ENCODE results near the gene NFKBIE. TPM values are rescaled to one million over a fixed set of nuclear protein-coding genes. Genes with fewer than 3 reads are reported as not detected.

NFKBIE gene
- total RNA-seq, 2 donors from 2014 or later: 24.1 to 26.1 TPM

DNA sequence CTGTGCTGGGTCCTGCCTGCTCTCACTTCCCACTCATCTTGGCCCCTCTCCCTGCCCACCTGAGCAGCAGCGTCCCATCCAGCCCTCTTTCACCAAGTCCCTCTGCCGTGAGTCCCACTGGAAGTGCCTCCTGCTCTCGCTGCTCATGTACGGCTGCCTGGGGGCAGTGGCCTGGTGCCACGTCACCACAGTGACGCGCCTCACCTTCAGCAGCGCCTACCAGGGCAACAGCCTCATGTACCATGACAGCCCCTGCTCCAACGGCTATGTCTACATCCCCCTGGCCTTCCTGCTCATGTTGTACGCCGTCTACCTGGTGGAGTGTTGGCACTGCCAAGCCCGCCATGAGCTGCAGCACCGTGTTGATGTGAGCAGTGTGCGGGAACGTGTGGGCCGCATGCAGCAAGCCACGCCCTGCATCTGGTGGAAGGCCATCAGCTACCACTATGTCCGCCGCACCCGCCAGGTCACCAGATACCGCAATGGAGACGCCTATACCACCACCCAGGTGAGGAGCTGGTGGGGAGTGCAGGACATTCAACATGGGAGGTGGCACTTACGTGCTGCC, 7.7 kb upstream of the NFKBIE start:
- no peaks in the 10 kb centered on the region for H3K9me3 Mint-ChIP-seq
- no peaks in the 10 kb centered on the region for H3K36me3 Mint-ChIP-seq
- ATAC-seq: no peak
- peaks cover 9 to 18% of the 10 kb centered on the region in 2 donors for H3K4me1 Mint-ChIP-seq (ENCODE audit: low read depth in 2 of 2)
- H3K27ac Mint-ChIP-seq: no peak overlapping the region
- peaks cover 51 to 59% of the 10 kb centered on the region in 2 donors for H3K27me3 Mint-ChIP-seq
- no peak for DNase-seq (ENCODE audit: low spot score)
- H3K4me3 Mint-ChIP-seq: no peak overlapping the region

DNA sequence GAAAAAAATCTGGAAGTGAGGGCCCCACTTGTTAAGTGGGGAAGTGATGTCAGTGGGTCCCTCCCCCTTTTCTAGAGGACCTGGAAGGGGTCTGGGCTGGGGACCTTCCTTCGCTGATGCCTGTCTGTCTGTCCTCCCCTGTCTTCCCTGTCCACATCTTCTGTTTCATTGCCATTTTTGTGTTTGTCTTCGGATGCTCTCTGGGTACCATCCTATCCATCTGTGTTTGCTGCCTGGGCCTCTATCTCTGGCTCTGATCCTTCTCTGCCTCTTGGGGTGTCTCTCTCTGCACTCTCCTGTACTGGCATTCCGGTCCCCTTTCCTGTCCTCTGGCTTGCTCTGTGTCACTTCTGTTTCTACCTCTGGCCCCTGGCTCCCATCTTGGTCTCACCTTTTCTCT, 7.2 kb upstream of the NFKBIE start:
- no peaks in the 10 kb centered on the region for H3K36me3 Mint-ChIP-seq
- H3K27ac Mint-ChIP-seq: no peak overlapping the region
- DNase-seq (ENCODE audit: low spot score) (no peak), ATAC-seq (no peak)
- H3K4me3 Mint-ChIP-seq: no peak overlapping the region
- no peaks in the 10 kb centered on the region for H3K9me3 Mint-ChIP-seq
- H3K27me3 Mint-ChIP-seq: peaks cover 47 to 53% of the 10 kb centered on the region in 2 donors
- H3K4me1 Mint-ChIP-seq (ENCODE audit: low read depth in 2 of 2): peaks cover 9 to 18% of the 10 kb centered on the region in 2 donors

DNA sequence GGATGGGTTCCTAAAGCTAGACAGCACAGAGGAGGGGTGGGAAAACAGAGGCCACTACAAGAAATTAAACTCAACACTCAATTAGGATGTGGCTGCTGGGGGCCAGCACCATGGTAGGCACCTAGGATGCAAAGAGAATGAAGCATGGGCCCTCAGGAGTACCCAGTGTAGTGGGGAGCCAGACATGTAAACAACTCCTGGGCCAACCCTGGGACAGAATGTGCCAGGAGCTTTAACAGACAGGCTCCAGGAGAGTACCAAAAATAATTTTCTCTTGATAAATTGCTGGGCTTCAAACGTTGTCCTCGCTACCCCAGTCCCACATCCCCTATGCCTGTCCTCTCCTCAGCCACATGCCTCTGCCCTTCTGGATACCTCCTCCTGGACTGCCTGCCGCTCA, 6.6 kb upstream of the NFKBIE start:
- Mint-ChIP-seq H3K9me3 (no peaks in the 10 kb centered on the region), H3K4me1 (ENCODE audit: low read depth in 2 of 2) (peaks cover 9 to 18% of the 10 kb centered on the region in 2 donors), H3K27ac (no peak overlapping the region), H3K27me3 (peaks cover 42 to 47% of the 10 kb centered on the region in 2 donors), H3K4me3 (peak overlapping the region; percentile 30), H3K36me3 (no peaks in the 10 kb centered on the region)
- ATAC-seq (no peak), DNase-seq (ENCODE audit: low spot score) (no peak)

DNA sequence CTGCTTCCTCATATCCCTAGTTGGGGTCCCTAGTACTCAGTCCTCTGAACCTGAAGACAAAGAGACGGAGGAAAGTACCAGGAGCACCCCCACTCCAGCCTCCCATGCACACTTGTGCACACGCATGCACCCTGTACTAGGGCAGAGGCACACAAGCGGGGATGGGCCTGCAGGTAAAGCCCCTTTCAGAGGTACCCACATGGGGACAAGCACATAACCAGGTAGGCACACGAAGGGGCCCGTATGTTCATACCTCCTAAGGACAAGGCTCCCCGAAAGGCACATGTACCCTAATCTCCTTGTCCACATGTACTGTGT, 6.0 kb upstream of the NFKBIE start:
- peaks cover 38 to 45% of the 10 kb centered on the region in 2 donors for H3K27me3 Mint-ChIP-seq
- peaks cover 10 to 23% of the 10 kb centered on the region in 2 donors for H3K4me1 Mint-ChIP-seq (ENCODE audit: low read depth in 2 of 2)
- no peaks in the 10 kb centered on the region for H3K9me3 Mint-ChIP-seq

DNA sequence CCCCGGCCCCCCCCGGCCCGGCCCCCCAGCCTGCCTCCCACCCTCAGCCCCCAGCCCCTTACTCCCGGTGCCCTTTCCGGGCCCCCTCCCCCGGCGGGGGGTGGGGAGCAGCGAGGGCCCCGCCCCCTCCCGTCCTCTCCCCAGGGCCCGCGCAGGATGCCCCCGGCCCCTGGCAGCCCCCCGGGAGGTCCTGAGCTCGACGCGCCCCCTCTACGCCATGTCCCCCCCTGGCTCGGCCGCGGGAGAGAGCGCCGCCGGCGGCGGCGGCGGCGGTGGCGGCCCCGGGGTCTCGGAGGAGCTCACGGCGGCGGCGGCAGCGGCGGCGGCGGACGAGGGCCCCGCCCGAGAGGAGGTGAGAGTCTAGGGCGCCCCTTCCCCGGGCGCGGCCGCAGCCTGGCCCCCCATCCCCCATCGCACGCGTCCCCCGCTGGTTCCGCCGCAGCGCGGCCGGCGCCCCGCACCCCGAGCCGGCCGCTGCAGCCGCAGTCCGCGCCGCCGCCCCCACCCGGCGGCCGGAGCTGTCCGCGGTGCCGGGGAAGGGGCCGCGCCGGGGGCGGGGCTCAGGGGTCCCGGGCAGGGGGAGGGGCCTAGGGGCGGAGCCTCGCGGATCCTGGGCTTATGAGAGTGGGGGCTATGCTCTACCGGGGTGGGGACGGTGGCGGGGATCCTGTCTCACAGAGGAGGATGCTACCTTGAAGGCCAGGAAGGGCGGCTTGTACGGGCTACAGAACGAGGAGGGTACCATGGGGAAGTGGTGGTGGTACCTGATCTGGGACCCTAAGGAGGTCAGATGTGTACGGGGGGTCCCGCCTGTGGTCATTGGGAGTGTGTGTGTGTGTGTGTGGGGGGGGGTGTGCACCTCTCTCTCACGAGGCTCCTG, 5.4 kb upstream of the NFKBIE start:
- ATAC-seq (peak in 1 of 2 donors; percentile 24), DNase-seq (ENCODE audit: low spot score) (no peak)
- peaks cover 16 to 27% of the 10 kb centered on the region in 2 donors for H3K4me1 Mint-ChIP-seq (ENCODE audit: low read depth in 2 of 2)
- H3K27ac Mint-ChIP-seq: no peak overlapping the region
- no peaks in the 10 kb centered on the region for H3K36me3 Mint-ChIP-seq
- peak overlapping the region; percentile 30 for H3K4me3 Mint-ChIP-seq
- H3K27me3 Mint-ChIP-seq: peaks cover 38 to 45% of the 10 kb centered on the region in 2 donors
- no peaks in the 10 kb centered on the region for H3K9me3 Mint-ChIP-seq

More for the DNA sequence above, 6.0 kb upstream of the NFKBIE start:
- no peak overlapping the region for H3K27ac Mint-ChIP-seq
- H3K4me3 Mint-ChIP-seq: peak overlapping the region; percentile 30
- ATAC-seq (no peak), DNase-seq (ENCODE audit: low spot score) (no peak)
- H3K36me3 Mint-ChIP-seq: no peaks in the 10 kb centered on the region

DNA sequence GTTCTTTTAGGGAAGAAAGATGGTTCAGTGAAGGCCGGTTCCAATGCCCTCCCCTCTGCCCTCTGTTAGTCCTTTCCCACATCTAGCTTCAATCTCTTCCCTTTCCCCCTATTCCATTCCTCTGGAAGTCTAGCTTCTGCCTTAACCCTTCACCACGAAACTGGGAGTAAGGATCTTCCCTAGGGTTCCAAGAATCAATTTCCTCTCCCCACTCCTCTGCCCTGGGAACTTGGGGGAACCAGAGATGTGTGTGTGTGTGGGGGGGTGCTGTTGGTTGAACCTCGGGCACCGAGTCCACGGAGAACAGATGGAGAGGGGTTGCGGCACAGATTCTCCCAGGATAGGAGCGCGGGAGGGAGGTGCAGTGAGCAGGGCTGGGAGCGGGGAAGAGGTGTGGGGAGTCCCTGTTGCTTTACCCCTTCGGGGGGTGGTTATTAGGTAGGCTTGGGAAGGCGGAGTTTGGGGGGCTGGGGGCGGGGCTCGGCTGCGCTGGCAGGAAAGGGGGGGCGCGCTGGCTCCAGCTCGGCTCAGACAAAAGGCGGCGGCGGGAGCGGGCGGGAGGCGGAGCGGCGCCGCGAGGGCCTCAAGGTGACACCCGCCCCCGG, 4.7 kb upstream of the NFKBIE start, which contains the start of gene TMEM151B:
Gene TMEM151B, plus strand, starts transcription at position 530 of the 605 bp plus-strand sequence. CDS start 293 bp downstream, outside the sequence.
- H3K27me3 Mint-ChIP-seq: peaks cover 38 to 45% of the 10 kb centered on the region in 2 donors
- peak within 1 kb of the TSS; percentile 30 for H3K4me3 Mint-ChIP-seq
- DNase-seq (ENCODE audit: low spot score) (no peak), ATAC-seq (no peak)
- H3K36me3 Mint-ChIP-seq: no peaks in the 10 kb centered on the region
- H3K9me3 Mint-ChIP-seq: no peaks in the 10 kb centered on the region
- no peak within 1 kb of the TSS for H3K27ac Mint-ChIP-seq
- H3K4me1 Mint-ChIP-seq (ENCODE audit: low read depth in 2 of 2): peaks cover 16 to 30% of the 10 kb centered on the region in 2 donors

DNA sequence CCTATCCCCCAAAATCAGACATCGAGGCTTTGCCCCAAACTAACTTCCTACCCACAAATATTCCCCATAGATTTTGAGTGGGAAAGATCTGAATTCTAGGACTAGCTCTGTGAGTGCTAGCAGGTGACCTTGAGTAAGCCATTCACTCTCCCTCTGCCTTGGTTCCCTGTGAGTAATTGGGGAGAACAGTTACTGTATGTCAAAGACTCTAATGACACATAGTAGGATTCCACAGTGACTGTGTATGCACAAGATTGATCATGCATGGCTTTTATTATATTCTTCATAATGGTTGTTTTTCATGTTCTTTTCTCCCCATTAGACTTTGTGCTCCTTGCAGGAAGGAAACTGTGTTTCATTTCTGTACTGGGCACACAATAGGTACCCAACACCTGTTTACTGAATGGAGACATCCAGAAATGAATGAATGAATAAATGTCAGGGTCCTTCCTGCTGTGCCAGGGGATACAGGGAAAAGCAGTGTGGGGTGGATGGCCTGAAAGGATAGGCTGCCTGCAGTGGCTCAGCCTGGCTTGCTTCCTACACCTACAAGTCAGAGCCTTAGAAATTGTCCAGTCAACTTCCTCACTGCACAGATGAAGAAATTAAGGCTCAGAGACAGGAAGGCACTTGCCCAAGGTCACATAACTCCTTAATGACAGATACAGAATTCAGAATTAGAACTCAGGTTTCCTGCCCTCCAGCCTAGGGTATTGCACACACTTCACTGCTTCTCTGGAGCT, 4.0 kb upstream of the NFKBIE start:
- Mint-ChIP-seq H3K4me1 (ENCODE audit: low read depth in 2 of 2) (peaks cover 20 to 32% of the 10 kb centered on the region in 2 donors), H3K27me3 (peaks cover 36 to 40% of the 10 kb centered on the region in 2 donors), H3K9me3 (no peaks in the 10 kb centered on the region), H3K36me3 (no peaks in the 10 kb centered on the region), H3K27ac (no peak overlapping the region), H3K4me3 (peak overlapping the region; percentile 29)
- ATAC-seq (no peak), DNase-seq (ENCODE audit: low spot score) (no peak)

DNA sequence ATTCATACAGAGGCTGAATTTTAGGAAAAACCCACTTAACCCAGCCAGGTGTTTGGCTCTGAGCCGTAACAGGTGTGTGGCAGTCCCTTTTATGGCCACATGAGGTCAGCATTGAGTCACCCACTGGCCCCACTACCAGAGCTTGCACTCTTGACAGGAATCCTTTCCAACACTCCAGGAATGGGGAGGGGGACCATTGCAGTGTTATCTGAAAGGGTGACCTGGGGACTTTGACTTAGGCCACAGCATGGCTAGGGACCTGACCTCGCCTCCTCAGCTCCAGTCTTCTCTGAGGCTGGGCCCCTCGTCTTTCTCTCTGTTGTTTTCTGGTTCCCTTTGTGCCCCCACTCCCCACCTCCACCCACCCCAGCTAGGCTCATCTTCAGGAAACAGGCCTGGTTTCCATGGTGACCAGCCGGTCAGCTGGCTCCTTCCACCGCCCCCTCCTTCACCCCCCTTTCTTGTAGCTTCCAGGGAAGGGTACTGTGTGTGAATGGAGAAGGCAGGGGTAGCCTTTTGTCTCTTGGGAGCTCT, 2.8 kb upstream of the NFKBIE start:
- H3K36me3 Mint-ChIP-seq: no peaks in the 10 kb centered on the region

DNA sequence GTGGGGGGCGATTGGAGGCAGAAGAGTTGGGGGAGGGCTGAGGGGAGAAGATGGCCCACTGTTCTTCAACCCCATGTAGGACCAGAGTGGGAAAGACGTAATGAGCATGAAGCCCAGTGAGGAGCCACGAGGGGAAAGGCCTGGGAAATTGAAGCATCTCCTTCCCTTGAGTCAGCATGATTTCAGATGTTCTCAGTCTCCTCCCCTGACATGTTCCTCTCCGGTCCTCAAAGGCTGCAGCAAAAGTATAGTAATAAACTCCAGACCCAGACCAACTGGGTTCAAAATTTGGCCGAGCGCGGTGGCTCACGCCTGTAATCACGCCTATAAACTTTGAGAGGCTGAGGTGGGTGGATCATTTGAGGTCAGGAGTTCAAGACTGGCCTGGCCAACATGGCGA, 1.9 kb upstream of the NFKBIE start:
- H3K9me3 Mint-ChIP-seq: no peaks in the 10 kb centered on the region
- H3K36me3 Mint-ChIP-seq: no peaks in the 10 kb centered on the region
- no peak for ATAC-seq
- H3K4me3 Mint-ChIP-seq: no peak overlapping the region
- no peak overlapping the region for H3K27ac Mint-ChIP-seq
- H3K27me3 Mint-ChIP-seq: peaks cover 20 to 25% of the 10 kb centered on the region in 2 donors
- peaks cover 41 to 49% of the 10 kb centered on the region in 2 donors for H3K4me1 Mint-ChIP-seq (ENCODE audit: low read depth in 2 of 2)
- no peak for DNase-seq (ENCODE audit: low spot score)

More for the DNA sequence above, 2.8 kb upstream of the NFKBIE start:
- no peak for DNase-seq (ENCODE audit: low spot score)
- peaks cover 32 to 43% of the 10 kb centered on the region in 2 donors for H3K4me1 Mint-ChIP-seq (ENCODE audit: low read depth in 2 of 2)
- peaks cover 28 to 35% of the 10 kb centered on the region in 2 donors for H3K27me3 Mint-ChIP-seq
- H3K4me3 Mint-ChIP-seq: no peak overlapping the region
- ATAC-seq: no peak
- H3K27ac Mint-ChIP-seq: peak overlapping the region in 1 of 2 donors; percentile 37
- no peaks in the 10 kb centered on the region for H3K9me3 Mint-ChIP-seq

DNA sequence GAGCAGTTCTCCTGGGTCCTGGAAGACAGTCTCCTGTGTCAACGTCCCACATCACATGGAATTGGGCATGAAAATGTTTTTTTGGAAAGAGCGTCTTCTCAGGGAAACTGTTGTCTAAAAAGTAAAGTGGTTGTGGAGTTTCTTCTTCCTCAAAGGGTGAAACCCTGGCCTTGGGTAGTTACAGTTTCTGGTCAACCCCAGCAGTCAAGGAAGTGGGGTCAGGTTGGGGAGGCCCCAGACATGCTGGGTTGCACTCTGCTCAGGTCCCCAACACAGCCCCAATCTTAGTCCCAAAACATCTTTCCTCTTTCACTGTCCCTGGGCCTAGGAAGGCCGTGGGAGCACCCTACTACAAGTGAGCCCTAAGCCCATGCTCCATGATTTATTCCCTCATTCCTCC, 996 bp upstream of the NFKBIE start:
- H3K4me3 Mint-ChIP-seq: peak overlapping the region; percentile 97
- no peak for ATAC-seq
- H3K9me3 Mint-ChIP-seq: no peaks in the 10 kb centered on the region
- H3K27me3 Mint-ChIP-seq: peaks cover 16 to 18% of the 10 kb centered on the region in 2 donors
- H3K36me3 Mint-ChIP-seq: peaks cover under 1% of the 10 kb centered on the region
- DNase-seq (ENCODE audit: low spot score): no peak
- H3K4me1 Mint-ChIP-seq (ENCODE audit: low read depth in 2 of 2): peaks cover 44 to 49% of the 10 kb centered on the region in 2 donors
- peak overlapping the region; percentile 89 to 95 for H3K27ac Mint-ChIP-seq

DNA sequence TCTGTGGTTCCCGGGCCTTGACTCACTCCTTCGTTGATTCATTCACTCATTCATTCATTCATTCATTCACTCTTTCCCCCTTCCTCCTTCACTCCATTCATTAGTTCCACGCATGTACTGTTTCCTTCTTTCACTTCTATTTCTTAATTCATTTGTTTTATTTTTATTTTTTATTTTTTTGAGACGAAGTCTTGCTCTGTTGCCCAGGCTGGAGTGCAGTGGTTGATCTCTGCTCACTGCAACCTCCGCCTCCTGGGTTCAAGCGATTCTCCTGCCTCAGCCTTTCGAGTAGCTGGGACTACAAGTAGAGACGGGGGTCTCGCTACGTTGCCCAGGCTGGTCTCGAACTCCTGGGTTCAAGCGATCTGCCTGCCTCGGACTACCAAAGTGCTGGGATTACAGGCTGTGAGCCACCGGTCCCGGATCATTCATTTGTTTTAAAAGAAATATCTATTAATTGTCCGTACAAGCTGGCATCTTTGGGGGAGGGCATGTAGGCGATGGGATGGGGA, 427 bp upstream of the NFKBIE start:
- peak overlapping the region; percentile 89 to 95 for H3K27ac Mint-ChIP-seq
- peaks cover 12 to 16% of the 10 kb centered on the region in 2 donors for H3K27me3 Mint-ChIP-seq
- peak overlapping the region; percentile 97 for H3K4me3 Mint-ChIP-seq
- DNase-seq (ENCODE audit: low spot score) (no peak), ATAC-seq (no peak)
- H3K9me3 Mint-ChIP-seq: no peaks in the 10 kb centered on the region
- H3K36me3 Mint-ChIP-seq: peaks cover 6% of the 10 kb centered on the region
- peaks cover 50% of the 10 kb centered on the region in 2 donors for H3K4me1 Mint-ChIP-seq (ENCODE audit: low read depth in 2 of 2)

DNA sequence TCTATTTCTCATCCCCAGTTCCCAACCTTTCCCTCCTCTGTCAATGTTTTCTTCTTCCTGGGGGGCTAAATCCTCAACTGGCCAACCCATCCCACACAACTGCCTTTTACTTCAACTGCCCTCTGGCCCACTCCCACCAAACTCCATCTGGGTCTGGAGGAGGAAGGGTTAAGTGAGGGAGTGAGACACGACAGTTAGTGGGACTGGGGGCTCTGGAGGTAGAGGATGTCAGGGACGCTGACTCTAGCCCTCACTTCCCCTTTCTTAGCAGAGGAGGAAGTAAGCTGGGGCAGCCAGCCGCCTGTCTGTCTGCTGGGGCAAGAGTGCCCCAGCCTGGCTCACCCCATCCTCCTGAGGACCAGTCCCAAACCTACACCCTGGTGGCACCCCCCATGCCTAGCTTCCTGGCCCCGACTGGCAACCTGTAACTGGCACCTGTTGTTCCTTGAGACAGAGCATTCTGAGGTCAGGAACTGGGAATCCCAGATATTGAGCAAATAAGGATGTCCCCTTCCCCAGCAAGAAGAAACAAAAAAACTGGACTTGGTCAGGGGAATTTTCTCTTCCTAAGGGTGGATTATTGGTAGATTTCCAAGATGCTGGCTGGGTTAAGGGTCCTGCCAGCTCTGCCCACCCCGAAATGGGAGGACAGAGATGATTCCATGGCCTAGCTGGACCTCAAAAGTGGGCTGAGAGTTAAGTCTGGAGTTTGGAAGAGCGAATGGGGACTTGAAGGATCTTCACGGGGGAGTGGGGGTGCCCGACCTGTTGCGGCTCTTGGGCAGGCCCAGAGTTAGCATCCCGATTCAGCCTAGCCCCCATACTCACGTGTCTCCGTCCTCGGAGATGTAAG, 971 bp downstream of the NFKBIE start:
- no peaks in the 10 kb centered on the region for H3K9me3 Mint-ChIP-seq
- peaks cover 49% of the 10 kb centered on the region in 2 donors for H3K4me1 Mint-ChIP-seq (ENCODE audit: low read depth in 2 of 2)
- H3K27me3 Mint-ChIP-seq: peaks cover 5 to 8% of the 10 kb centered on the region in 2 donors
- H3K4me3 Mint-ChIP-seq: peak overlapping the region; percentile 97
- ATAC-seq (peak; percentile 2 to 60), DNase-seq (ENCODE audit: low spot score) (peak; percentile 64)
- H3K36me3 Mint-ChIP-seq: peaks cover 10% of the 10 kb centered on the region
- peak overlapping the region; percentile 95 to 99 for H3K27ac Mint-ChIP-seq

Data from natural killer cell treated with Interleukin-12 subunit alpha and Interleukin-12 subunit beta and Interleukin-15 and Interleukin-18, amount 100 ng/mL, for 72 hours (primary cell).